HepG2 (cell line): ENCODE data around the gene DLX3. TPM values are rescaled to one million over a fixed set of nuclear protein-coding genes. Genes with fewer than 3 reads are reported as not detected.

Experiments
- ATF7 ChIP-seq, 2 experiments: fragments of 450-650 bp in 1 of 2; sonication (generic) in 1 of 2; formaldehyde crosslinking in 1 of 2; IDR thresholded peaks; 2 replicates each; pipeline versions ENCODE4 v1.4.0 to v1.6.1; 2016 to 2020; ENCODE audit warnings: antibody characterized with exemption in 1 of 2, mild to moderate bottlenecking in 1 of 2, missing genetic modification reagents in 1 of 2
- CENPT ChIP-seq: sonication (generic); formaldehyde crosslinking; IDR thresholded peaks from 2 replicates; pipeline ENCODE4 v1.8.0; 2022; ENCODE audit warnings: low read depth, mild to moderate bottlenecking, moderate library complexity, missing genetic modification reagents
- FOXK2 ChIP-seq: fragments of 450-650 bp; IDR thresholded peaks from 2 replicates; pipeline ENCODE4 v1.6.1; 2016
- FOXO1 ChIP-seq: sonication (generic); formaldehyde crosslinking; IDR thresholded peaks from 2 replicates; pipeline ENCODE4 v1.4.0; 2020; ENCODE audit warnings: missing genetic modification reagents
- GABPB1 ChIP-seq: IDR thresholded peaks from 2 replicates; pipeline ENCODE4 v1.6.1; 2016; ENCODE audit warnings: mild to moderate bottlenecking, missing genetic modification reagents, moderate library complexity, missing compliant biosample characterization
- GMEB1 ChIP-seq: sonication (generic); formaldehyde crosslinking; IDR thresholded peaks from 2 replicates; pipeline ENCODE4 v1.5.1; 2020; ENCODE audit warnings: missing genetic modification reagents, mild to moderate bottlenecking, borderline replicate concordance
- HNF4G ChIP-seq, 2 experiments: sonication (generic) in 1 of 2; formaldehyde crosslinking in 1 of 2; IDR thresholded peaks; 2 replicates each; pipeline versions ENCODE4 v1.4.0 to v1.6.1; 2011 to 2020; ENCODE audit warnings: borderline replicate concordance in 2 of 2, low read depth in 2 of 2, mild to moderate bottlenecking in 2 of 2, low read length in 1 of 2, missing genetic modification reagents in 1 of 2, moderate library complexity in 1 of 2
- MTF2 ChIP-seq: sonication (generic); formaldehyde crosslinking; IDR thresholded peaks from 2 replicates; pipeline ENCODE4 v1.5.0; 2020; ENCODE audit warnings: missing genetic modification reagents, borderline replicate concordance
- NFKB2 ChIP-seq: sonication (generic); formaldehyde crosslinking; IDR thresholded peaks from 2 replicates; pipeline ENCODE4 v1.4.0; 2020; ENCODE audit warnings: missing genetic modification reagents, borderline replicate concordance
- NPAS2 ChIP-seq: sonication (generic); formaldehyde crosslinking; IDR thresholded peaks from 2 replicates; pipeline ENCODE4 v1.8.0; 2022; ENCODE audit warnings: mild to moderate bottlenecking, missing genetic modification reagents, borderline replicate concordance
- PHF5A ChIP-seq: IDR thresholded peaks from one replicate; pipeline ENCODE4 v1.6.1; 2018; ENCODE audit warnings: low read depth, missing genetic modification reagents; ENCODE audit not compliant: unreplicated experiment
- PLSCR1 ChIP-seq: sonication (generic); formaldehyde crosslinking; IDR thresholded peaks from 2 replicates; pipeline ENCODE4 v1.5.0; 2020; ENCODE audit warnings: missing genetic modification reagents, mild to moderate bottlenecking, borderline replicate concordance
- SMARCE1 ChIP-seq: fragments of 450-650 bp; IDR thresholded peaks from 2 replicates; pipeline ENCODE4 v1.6.1; 2017; ENCODE audit warnings: borderline replicate concordance
- TMF1 ChIP-seq: sonication (generic); formaldehyde crosslinking; IDR thresholded peaks from 2 replicates; pipeline ENCODE4 v1.8.1; 2022; ENCODE audit warnings: low read depth, missing genetic modification reagents
- ZC3H13 ChIP-seq: sonication (generic); formaldehyde crosslinking; IDR thresholded peaks from 2 replicates; pipeline ENCODE4 v1.8.1; 2023; ENCODE audit warnings: mild to moderate bottlenecking, missing genetic modification reagents, moderate library complexity
- ZIK1 ChIP-seq: sonication (generic); formaldehyde crosslinking; IDR thresholded peaks from 2 replicates; pipeline ENCODE4 v1.5.0; 2020; ENCODE audit warnings: mild to moderate bottlenecking, low read depth, missing genetic modification reagents, borderline replicate concordance
- ZNF569 ChIP-seq: sonication (generic); formaldehyde crosslinking; IDR thresholded peaks from 2 replicates; pipeline ENCODE4 v1.5.0; 2020; ENCODE audit warnings: mild to moderate bottlenecking, missing genetic modification reagents, moderate library complexity, borderline replicate concordance
- ZNF614 ChIP-seq: IDR thresholded peaks from 2 replicates; pipeline ENCODE4 v1.6.1; 2018; ENCODE audit warnings: missing biosample characterization, missing genetic modification reagents, inconsistent platforms, borderline replicate concordance
- ZNF619 ChIP-seq: sonication (generic); formaldehyde crosslinking; IDR thresholded peaks from 2 replicates; pipeline ENCODE4 v1.4.0; 2020; ENCODE audit warnings: mild to moderate bottlenecking, missing genetic modification reagents
- ZNF740 ChIP-seq: sonication (generic); formaldehyde crosslinking; IDR thresholded peaks from 2 replicates; pipeline ENCODE4 v1.4.0; 2020; ENCODE audit warnings: missing genetic modification reagents
- ZNF777 ChIP-seq: sonication (generic); formaldehyde crosslinking; IDR thresholded peaks from 2 replicates; pipeline ENCODE4 v1.4.0; 2020; ENCODE audit warnings: missing genetic modification reagents
- ZNF782 ChIP-seq: sonication (generic); formaldehyde crosslinking; IDR thresholded peaks from 2 replicates; pipeline ENCODE4 v1.4.0; 2020; ENCODE audit warnings: missing genetic modification reagents, mild to moderate bottlenecking, borderline replicate concordance
- ZNF839 ChIP-seq: sonication (generic); formaldehyde crosslinking; IDR thresholded peaks from 2 replicates; pipeline ENCODE4 v1.4.0; 2020; ENCODE audit warnings: missing genetic modification reagents, mild to moderate bottlenecking, borderline replicate concordance
- ZNF879 ChIP-seq: sonication (generic); formaldehyde crosslinking; IDR thresholded peaks from 2 replicates; pipeline ENCODE4 v1.8.1; 2023; ENCODE audit warnings: missing genetic modification reagents
- ZSCAN25 ChIP-seq: sonication (generic); formaldehyde crosslinking; IDR thresholded peaks from 2 replicates; pipeline ENCODE4 v1.8.0; 2022; ENCODE audit warnings: mild to moderate bottlenecking, missing genetic modification reagents
- polyA plus RNA-seq, 8 experiments: library from polyadenylated mRNA; depleted of rRNA in 3 of 8; stranded (reverse) in 7 of 8; unstranded in 1 of 8; fragments of >200 nt; fragmentation: Illumina TruSeq in 4 of 8; extraction: Trizol in 4 of 8; gene quantifications; 2 replicates each; pipeline versions ENCODE4 v1.2.1 to v1.2.3, GENCODE V29; 2011 to 2016; ENCODE audit warnings: low read depth in 4 of 8, missing spikeins in 1 of 8, mixed read lengths in 1 of 8; ENCODE audit not compliant: insufficient read depth in 1 of 8
- total RNA-seq, 5 experiments: library from RNA; depleted of rRNA; stranded (reverse); fragments of >200 nt; fragmentation: Illumina TruSeq; extraction: Trizol; gene quantifications; 2 replicates each; pipeline ENCODE4 v1.2.3, GENCODE V29; 2016; ENCODE audit warnings: low read depth in 1 of 5
- TF ChIP-seq, protein P1 (sequence below): sonication (generic); formaldehyde crosslinking; IDR thresholded peaks from 2 replicates; pipeline ENCODE4 v1.4.0; 2020; ENCODE audit warnings: missing genetic modification reagents

DLX3 gene
- total and polyA plus RNA-seq, 2 of the 13 experiments (the other 11 are each of a cell fraction or from before 2014, with no cell fraction given) = 0.03 TPM; not detected in 1

DNA sequence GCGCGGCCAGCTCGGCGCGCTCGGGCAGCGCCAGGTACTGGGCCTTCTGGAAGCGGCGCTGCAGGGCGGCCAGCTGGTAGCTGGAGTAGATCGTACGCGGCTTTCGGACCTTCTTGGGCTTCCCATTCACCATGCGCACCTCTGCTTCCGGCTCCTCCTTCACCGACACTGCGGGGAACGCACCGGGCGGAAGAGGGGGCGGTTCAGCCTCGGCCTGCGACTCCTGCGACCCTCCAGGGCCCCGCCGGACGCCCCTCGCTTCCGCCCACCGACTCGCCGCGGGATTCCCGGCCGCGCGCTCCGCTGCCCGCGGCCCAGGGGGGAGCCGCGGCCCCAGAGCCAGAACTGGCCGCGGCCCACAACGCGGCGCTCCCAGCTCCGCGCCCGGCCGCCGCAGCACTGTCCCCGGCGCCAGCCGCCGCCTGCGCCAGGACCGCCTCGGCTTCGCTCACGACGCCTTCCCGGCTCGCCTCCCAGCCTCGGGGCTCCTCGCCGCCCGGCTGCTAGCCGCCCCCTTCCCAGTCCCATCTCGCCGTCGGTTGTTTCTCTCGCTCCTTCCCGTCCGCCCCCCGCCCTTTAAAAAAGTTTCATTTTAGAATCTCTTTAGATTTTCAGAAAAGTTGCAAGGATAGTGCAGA lies 1.5 kb downstream of the DLX3 start (continued):
- TF ChIP-seq, protein P1, sequence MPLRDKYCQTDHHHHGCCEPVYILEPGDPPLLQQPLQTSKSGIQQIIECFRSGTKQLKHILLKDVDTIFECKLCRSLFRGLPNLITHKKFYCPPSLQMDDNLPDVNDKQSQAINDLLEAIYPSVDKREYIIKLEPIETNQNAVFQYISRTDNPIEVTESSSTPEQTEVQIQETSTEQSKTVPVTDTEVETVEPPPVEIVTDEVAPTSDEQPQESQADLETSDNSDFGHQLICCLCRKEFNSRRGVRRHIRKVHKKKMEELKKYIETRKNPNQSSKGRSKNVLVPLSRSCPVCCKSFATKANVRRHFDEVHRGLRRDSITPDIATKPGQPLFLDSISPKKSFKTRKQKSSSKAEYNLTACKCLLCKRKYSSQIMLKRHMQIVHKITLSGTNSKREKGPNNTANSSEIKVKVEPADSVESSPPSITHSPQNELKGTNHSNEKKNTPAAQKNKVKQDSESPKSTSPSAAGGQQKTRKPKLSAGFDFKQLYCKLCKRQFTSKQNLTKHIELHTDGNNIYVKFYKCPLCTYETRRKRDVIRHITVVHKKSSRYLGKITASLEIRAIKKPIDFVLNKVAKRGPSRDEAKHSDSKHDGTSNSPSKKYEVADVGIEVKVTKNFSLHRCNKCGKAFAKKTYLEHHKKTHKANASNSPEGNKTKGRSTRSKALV (CRISPR knock-in tag) = peak; percentile 99
- TF ChIP-seq NFKB2 (CRISPR knock-in tag) = 0 out of 2 replicates have a peak, but pooled peaks have one; percentile 22
- peak; percentile 78; the same call in 1 of the 2 replicates for TF ChIP-seq ZNF777 (CRISPR knock-in tag)
- no peak for TF ChIP-seq ZNF569 (CRISPR knock-in tag)
- 0 out of 2 replicates have a peak, but pooled peaks have one; percentile 41 for TF ChIP-seq TMF1
- no peak for TF ChIP-seq NPAS2
- TF ChIP-seq MTF2 (CRISPR knock-in tag) = peak; percentile 94; the same call in 1 of the 2 replicates
- TF ChIP-seq ZC3H13 (CRISPR knock-in tag) = no peak
- TF ChIP-seq ZNF619 (CRISPR knock-in tag) = no peak
- TF ChIP-seq SMARCE1 = no peak
- TF ChIP-seq ZNF782 = no peak
- no peak for TF ChIP-seq GMEB1 (CRISPR knock-in tag)
- TF ChIP-seq ZIK1 (CRISPR knock-in tag) = no peak
- no peak for TF ChIP-seq PHF5A (CRISPR knock-in tag)
- TF ChIP-seq ZNF740 = no peak
- peak; percentile 67 for TF ChIP-seq GABPB1 (CRISPR knock-in tag)
- no peak for TF ChIP-seq CENPT
- no peak for TF ChIP-seq ATF7 (IDR thresholded peaks at IDR 0.05)
- TF ChIP-seq ATF7 (CRISPR knock-in tag; IDR thresholded peaks at IDR 0.05) = no peak
- TF ChIP-seq FOXO1 = 0 out of 2 replicates have a peak, but pooled peaks have one; percentile 8
- TF ChIP-seq HNF4G (IDR thresholded peaks at IDR 0.05; ENCODE audit: borderline replicate concordance, low read depth, low read length) = no peak
- no peak for TF ChIP-seq HNF4G (CRISPR knock-in tag; IDR thresholded peaks at IDR 0.05; ENCODE audit: borderline replicate concordance, low read depth)
- TF ChIP-seq ZSCAN25 = no peak
- no peak for TF ChIP-seq ZNF879 (CRISPR knock-in tag)
- TF ChIP-seq ZNF839 (CRISPR knock-in tag) = no peak
- TF ChIP-seq ZNF614 (CRISPR knock-in tag) = no peak
- no peak for TF ChIP-seq PLSCR1
- no peak for TF ChIP-seq FOXK2
